HG03558 (cell line): ENCODE measurements around the gene FUT3.
"Not testable (repeated sequence)": the region's sequence is repeated elsewhere in the genome, so short reads cannot be mapped to it uniquely, and the experiment has no call there.

ENCODE experiments used
- ATAC-seq: cut with Tn5 transposase; IDR thresholded peaks from one replicate; pipeline ENCODE4 v1.9.1; 2021; ENCODE audit warnings: moderate number of reproducible peaks; ENCODE audit not compliant: unreplicated experiment; ENCODE audit errors: extremely low read depth

Gene FUT3

DNA sequence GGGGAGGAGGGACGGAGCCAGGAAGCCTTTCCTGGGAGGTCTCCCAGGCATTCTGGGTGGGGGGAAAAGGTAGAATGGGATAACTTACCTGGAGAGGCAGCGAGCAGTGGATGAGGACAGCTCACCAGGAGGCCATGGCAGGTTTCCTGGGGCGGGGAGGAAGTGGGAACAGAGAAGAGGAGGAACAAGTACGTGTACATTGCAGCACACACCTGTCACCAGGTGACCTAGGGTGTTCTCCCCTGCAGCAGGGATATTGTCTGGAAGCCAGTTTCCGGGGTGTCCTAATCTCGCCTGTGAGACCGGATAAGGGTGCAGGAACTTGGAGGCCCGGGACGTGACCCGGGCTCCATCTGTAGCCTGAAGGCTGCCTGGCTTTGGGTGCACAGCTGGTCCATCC is at the start of gene FUT3:
TSS of gene FUT3 (minus strand) at position 148 of the 400 bp plus-strand sequence.
- ATAC-seq, result no peak

DNA sequence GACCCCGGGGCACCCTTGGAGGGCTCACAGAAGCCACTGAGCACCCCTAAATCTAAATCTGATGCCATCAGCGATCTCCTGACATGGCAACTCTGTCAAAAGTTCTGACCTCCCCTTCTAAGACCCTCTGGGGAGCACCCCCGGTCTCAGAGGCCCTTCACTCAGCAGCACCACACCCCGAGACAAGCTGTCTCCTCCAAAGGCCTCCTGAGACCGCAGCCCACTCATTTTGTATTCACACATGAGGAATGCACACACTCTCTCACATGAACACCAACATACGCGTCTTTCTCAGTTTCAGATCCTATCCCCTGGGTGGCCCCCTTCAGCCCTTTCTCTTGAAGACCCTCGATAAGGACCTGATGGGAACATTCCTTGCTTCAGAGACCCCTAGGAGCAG is 49.7 kb upstream of the FUT3 start:
- ATAC-seq, result no peak

DNA sequence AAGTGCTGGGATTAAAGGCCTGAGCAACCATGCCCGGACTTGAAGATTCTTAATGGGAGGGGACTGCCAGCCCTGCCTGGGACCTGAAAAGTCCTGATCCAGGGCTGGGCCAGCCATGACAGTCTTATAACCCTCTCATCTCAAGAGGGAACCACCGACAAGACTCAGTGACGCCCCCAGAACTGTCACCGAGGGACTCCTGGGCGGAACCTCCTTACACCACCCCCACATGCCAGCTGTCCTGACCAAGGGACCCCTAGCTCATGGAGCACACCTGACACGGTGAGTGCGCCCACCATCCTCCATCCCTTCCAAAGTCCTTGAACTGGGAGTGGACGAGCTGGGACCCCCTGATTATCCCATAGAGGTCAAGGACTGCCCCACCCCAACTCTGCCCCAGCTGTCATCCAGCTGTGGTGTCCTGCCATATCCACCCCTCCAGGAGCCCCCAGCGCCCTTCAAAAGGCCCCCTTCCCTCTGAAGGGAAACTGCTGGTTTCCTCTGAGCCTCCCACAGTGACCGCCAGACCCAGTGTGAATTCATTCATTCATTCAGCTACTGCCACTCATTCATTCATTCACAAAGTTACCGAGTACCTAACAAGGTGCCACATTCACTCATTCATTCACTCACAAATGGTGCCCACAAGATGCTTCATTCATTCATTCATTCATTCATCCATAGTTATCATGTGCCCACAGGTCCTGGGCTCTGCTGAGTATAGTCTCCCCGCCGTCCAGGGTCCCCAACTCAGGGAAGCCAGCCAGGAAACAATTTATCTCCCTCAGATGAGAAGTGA is 48.7 kb upstream of the FUT3 start:
- ATAC-seq, result no peak

DNA sequence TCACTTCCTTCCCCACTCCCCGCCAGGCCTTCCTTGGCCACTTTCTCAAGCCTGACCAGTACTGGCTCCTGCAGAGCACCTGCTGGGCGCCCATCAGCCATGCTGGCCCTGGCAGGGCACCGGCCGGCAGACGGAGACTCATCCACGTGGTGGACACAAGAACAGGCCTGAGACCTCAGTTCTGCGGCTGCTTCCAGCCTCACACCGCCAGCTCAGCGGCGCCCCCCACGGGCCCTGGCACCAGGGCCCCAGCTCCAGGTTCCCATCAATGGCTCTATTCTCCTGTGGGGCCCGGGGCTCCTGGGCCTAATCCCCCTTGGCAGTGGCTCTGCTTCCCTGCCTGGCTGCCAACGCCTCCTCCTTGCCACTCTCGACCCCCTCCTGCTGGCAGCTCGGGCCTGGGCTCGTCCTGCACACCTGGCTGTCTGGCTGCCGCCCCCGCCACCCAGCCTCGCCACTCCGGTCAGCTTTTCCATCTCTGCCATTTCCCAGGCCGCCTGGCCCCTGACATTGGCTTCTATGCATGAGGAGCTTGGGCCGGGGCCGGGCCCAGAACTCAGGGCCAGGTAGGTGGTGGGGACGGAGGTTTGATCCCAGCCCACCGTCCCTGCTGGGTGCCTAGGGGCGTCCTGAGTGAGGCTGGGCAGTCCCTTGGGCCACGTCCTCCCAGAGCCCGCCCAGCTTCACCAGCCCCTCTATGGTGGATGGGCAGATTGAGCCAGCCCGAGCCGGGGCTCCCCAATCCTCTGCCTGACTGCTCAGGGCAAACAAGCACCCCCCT is 46.1 kb upstream of the FUT3 start:
- ATAC-seq, result no peak

DNA sequence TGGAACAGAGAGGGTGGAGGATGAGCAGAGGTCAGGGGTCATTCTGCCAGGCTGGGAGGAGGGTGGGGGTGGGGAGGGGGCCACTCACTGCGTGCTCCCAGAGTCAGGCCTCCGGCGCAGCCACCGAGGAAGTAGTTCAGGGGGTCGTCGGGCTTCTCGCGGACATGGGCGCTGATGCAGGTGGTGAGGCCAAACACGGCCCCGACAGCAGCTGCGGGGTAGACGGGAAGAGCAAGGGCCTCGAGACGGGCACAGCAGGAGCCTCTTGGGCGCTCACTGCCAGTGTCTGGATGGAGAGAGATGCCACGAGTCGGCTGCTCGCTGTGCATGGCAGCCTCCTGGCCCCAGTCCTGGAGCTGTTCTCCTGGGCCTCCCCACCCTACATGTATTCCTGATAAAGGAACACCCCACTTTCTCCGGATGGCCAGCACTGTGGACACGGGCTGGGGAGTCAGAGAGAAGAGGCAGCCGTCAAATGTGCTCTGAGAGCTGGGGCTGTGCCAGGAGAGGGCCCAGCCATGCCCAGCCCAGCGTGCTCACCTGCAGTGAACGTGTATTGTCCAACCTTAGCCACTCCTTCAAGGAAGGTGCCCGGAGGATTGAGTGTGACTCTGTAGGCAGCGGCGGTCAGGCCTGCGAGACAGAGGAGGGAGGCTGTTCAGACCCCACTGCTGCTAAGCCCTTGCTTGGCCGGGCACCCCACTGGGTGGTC is 45.3 kb upstream of the FUT3 start:
- ATAC-seq, result no peak

DNA sequence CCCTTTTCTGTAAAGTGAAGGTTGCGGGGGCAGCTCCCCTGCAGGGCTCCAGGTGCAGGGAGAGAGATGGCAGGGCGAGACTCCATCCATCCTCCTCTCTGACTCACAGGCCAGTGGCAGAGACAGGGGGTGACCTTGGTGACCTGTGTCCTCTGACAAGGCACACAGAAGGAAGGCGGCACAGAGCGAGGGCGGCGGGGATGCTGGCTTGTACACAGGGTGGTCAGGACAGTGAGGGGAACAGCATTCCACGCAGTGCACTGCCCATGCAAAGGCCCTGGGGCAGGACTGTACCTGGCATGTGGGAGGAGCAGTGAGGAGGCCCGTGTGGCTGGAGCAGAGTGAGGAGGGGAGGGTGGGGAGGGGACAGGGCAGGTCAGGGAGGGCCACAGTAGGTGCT is 44.6 kb upstream of the FUT3 start:
- ATAC-seq, result no peak

DNA sequence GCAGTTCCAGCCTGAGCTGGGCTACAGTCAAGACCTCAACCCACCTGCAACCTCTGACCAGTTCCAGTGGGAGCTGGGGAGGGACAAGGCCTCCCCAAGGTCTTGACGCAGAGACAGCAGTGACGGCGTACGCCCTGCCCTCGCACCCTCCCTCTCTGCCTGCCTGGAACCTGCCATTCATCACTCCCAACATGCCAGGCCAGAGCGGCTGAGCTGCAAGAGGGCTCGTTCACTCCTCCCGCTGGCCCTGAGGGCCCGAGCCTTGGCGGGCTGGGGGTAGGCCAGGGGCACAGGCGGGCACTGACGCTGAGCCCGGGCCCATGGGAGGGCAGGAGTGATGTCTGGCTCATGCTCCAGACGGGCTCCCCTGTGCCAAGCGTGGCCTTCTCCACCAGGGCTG is 44.2 kb upstream of the FUT3 start:
- no peak for ATAC-seq

DNA sequence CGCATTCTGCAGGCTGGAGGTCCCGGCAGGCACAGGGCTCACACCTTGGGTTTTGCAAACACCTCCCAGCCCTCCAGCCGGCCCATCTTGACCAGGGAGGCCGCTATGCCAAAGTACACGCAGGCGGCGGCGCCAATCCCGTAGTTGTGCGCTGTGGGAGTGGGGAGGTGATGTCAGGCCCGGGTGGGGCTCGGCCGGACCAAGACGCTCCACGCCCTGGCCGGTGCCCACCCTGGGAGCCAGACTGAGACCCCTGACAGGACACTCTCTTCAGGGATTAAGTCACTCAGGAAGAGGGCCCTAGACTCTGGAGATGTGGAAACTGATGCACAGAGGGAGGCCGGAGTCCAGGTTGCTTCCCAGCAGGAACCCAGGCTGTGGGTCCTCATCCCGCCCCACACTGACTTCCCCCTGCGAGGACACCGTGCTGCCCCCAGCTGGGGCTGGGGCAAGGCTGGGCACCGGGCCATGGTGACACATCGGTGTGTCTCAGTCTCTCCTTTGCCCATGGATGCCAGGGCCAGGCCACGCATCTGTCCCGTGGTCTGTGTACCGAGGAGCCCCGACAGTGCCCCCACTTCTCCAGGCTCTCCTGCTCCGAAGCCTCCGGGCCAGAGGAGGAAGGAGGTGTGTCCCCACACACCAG is 43.6 kb upstream of the FUT3 start:
- ATAC-seq, result no peak

DNA sequence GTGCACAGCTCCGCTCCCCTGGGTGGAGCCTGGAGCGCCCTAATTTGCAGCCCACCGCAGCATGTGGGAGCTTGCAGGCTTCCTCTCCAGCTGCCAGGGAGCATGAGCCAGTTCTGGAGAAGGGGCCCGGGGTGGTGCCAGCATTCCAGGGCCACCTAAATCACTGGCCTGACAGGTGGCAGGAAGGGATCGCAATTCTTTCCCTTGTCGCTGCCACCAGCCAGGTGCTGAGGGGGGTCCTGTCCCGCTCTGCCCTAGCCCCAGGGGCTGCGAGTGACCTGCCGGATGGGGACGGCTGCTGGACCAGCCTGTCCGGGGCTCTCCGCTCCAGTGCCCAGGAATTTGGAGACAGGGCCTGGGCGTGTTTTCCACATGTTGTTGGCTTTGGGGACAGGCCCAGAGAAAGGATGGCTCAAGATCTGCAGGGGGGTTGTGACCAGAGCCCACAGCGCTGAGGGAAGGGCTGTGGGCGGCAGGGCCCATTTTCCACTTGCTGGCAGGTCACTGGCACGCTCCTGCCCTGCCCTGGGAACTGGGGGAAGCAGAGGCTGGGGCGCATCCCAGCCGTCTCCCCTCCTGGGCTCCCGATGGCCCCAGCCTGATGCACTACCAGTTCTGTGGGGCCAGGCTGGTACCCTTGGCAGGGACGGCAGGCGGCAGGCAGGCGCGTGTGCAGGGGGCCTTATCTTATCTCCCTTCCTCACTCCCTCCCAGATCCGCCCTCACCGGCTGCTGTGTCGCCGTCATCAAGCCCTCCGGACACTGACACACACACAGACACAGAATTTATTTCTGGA is 42.9 kb upstream of the FUT3 start:
- no peak for ATAC-seq

DNA sequence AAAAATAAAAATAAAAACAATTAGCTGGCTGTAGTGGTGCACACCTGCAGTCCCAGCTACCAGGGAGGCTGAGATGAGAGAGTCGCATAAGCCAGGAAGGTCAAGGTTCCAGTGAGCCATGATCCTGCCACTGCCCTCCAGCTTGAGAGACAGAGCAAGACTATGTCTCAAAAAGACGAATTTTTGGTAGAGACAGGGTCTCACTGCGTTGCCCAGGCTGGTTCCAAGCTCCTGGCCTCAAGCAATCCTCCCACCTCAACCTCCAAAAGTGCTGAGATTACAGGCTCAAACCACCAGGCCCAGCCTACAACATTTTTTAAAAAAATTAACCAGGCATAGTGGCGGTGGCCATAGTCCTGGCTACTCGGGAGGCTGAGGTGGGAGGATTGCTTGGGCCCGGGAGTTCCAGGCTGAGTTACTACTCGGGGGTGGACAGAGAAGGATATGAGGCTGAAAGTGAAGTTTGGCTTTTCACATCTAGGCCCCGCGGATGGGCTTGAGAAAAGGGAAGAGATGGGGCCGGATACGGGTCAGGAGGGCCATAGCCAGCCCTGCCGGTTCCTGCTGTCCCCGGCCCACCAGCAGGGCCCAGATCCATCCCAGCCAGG is 42.2 kb upstream of the FUT3 start:
- no peak for ATAC-seq

DNA sequence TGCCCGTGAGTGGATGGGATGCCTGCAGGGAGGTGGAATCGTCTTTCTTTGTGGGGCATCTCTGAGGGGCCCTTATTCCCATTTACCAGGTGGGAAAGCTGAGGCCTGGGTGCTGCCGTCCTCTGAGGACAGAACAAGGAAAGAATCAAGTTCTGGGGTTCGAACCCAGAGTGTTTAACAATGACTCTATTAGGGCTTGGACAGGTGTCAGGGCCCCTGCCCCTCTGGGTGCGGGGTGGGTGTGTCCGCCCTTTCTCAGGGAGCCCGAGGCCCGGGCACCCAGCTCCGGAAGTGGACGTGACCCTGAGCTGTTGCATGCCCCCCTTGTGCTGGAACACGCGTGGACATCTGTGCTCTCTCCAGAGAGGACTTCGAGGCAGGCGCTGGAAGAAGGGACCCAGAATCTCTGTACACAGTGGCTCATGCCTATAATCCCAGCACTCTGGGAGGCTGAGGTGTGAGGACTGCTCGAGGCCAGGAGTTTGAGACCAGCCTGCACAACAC is 41.6 kb upstream of the FUT3 start:
- ATAC-seq, result no peak

DNA sequence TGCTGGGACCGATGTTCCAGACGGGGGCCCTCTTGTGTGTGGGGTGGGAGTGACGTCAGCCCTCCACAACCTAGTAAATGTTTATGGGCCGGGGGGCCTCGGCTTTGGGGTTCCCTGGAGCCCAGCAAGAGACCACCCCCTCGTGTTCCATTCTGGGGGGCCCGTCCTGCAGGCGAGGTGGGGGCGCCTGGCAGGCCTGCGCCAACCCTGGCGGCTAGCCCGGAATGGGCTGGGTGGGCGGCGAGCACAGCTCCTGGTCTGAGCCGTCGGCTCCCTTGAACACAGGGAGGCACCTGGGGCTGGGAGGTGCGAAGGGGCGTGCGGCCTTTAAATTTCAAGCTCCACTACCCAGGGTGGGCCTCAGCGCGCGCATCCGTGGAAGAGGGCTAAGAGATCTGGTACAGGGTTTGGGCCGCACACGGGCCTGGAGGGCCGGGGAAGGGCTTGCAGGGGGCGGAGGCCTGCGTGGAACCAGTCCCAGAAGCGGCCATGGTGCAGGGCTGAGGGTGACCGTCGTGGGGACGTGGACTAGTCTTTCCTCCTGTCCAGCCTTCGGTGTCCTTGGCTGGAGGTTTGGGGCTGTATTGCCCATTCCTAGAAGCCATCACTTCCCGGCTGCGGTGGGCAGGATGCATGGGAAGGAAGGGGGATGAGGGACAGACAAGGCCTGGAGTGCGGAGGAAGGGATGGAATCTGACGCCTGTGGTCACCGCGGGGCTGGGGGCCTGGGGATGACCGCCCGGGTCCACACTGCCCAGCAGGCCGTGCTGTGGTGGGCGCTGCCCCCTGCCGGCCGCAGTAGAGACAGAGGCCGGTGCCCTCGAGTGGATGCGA is 40.9 kb upstream of the FUT3 start:
- no peak for ATAC-seq

DNA sequence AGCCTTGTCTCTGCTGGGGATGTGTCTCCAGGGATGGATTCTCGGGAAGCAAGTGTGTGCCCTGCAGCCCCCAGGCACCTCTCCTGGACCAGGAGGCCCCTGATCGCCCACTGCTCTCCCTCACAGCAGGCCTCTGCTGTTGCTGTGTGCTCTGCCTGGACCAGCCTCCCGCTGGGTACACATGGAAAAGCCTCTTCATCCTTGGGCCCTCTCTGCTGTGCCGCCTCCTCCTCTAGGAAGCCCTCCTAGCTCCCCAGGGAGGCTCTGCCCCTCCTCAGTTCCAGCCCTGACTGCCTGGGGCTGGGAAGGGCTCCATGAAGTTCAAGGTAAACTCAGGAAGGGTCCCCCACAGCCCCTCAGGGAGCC is 40.3 kb upstream of the FUT3 start:
- ATAC-seq, result no peak

DNA sequence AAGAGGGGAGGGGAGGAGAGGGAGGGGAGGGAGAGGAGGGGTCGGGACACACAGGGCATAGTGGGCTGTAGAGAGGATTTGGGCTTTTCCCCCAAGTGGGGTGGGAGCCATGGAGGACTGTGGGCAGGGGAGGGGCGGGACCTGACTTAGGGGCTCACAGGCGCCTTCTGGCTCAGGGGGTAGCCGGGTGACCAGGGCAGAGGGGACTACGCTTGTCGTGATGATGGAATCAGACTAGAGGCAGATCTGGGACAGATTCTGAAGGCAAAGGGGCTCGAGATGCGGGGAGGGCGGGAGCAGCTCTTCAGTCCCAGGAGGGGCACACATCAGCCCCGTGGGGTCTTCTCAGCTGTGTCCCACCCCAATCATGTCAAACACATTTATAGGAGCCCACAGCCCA is 38.9 kb upstream of the FUT3 start:
- ATAC-seq, result no peak

DNA sequence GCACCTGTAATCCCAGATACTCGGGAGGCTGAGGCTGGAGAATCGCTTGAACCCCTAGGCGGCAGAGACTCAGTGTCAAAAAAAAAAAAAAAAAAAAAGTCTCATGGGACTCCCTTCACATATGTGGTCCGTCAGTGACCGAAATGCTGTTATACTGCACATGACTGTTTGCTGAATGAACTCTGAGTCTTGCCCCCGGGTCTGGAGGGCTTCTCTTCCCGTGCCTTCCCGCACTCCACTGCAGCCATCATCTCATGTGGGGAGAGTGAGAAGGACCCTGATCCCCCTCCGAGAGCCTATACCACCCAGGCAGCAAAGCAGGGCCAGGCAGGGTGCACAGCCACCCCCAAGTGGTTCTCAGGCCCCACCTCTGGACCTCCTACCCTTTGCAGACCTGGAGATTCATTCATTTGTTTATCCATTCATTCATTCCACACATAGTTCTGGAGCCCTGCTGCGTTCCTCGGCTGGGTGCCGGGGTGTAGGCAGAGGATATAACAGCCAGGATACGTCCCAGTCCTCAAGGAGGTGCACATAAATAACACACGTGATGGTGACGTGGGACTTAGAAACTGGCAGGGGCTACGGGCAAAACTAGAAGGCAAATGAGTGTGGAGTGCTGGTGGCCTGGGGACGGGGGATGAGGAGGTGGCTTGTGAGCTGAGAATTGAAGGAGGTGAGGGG is 38.2 kb upstream of the FUT3 start:
- ATAC-seq, result no peak

DNA sequence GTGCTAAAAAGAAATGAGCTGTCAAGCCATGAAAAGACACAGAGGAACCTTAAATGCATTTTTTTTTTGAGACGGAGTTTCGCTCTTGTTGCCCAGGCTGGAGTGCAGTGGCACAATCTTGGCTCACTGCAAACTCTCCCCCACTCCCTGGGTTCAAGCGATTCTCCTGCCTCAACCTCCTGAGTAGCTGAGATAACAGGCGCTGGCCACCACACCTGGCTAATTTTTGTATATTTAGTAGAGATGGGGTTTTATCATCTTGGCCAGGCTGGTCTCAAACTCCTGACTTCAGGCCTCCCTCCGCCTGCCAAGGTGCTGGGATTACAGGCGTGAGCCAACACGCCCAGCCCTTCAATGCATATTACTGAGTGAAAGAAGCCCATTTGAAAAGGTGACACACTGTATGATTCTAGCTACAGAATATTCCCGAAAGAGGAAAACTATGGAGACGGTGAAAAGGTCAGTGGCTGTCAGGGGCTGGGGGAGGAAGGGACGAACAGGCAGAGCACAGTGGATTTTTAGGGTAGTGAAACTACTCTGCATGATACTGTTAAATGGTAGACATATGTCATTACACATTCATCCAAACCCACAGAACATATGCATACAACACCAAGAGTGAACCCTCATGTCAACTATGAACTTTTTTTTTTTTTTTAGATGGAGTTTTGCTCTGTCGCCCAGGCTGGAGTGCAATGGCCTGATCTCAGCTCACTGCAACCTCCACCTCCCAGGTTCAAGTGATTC is 33.0 kb upstream of the FUT3 start:
- not testable (repeated sequence) for ATAC-seq

DNA sequence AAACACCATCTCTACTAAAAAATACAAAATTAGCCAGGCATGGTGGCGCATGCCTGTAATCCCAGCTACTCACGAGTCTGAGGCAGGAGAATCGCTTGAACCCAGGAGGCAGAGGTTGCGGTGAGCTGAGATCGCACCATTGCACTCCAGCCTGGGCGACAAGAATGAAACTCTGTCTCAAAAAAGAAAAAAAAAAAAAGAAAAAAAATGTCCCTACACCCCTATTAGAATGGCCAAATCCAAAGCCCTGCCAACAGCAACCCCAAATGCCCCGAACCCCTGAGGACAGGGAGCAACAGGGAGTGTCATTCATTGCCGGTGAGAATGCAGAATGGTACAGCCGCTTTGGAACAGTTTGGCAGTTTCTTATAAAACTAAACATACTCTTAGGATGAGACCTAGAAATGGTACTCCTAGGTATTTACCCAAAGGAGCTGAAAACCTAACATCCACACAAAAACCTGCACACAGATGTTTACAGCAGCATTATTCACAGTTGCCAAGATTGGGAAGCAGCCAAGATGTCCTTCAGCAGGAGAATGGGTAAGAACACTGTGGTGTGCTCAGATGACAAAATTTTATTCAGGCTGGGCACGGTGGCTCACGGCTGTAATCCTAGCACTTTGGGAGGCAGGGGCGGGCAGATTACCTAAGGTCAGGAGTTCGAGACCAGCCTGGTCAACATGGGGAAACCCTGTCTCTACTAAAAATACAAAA is 32.1 kb upstream of the FUT3 start:
- not testable (repeated sequence) for ATAC-seq
